ENCODE results near the gene PRR16.

GRCh38 chr5:120471971-120472370, 7.9 kb downstream of the PRR16 start:
- no peak for TF ChIP-seq CTCF (IDR thresholded peaks at IDR 0.05)
- TF ChIP-seq POLR2A (IDR thresholded peaks at IDR 0.05), result no peak
- TF ChIP-seq POLR2AphosphoS5 (IDR thresholded peaks at IDR 0.05), result no peak
